Measurements from ENCODE around the gene CCSER1. TPM values are rescaled to one million over a fixed set of nuclear protein-coding genes. Genes with fewer than 3 reads are reported as not detected.
"Not testable (repeated sequence)": the region's sequence is repeated elsewhere in the genome, so short reads cannot be mapped to it uniquely, and the experiment has no call there.

The CCSER1 gene
- total RNA-seq, 1 donor from 2014 or later: 11.9 TPM

GRCh38 chr4:91147067-91147466, 1019.9 kb downstream of the CCSER1 start:
- H3K36me3 Mint-ChIP-seq (ENCODE audit: low read depth): peaks cover 10% of the 10 kb centered on the region
- H3K27me3 Mint-ChIP-seq (ENCODE audit: low read depth): no peaks in the 10 kb centered on the region
- no peak for DNase-seq (ENCODE audit: low read depth, low spot score)
- H3K9me3 Mint-ChIP-seq: peaks cover 22% of the 10 kb centered on the region
- peak overlapping the region; percentile 58 for H3K27ac Mint-ChIP-seq (ENCODE audit: unreplicated experiment)
- no peak overlapping the region for H3K4me3 Mint-ChIP-seq
- TF ChIP-seq, protein P1, sequence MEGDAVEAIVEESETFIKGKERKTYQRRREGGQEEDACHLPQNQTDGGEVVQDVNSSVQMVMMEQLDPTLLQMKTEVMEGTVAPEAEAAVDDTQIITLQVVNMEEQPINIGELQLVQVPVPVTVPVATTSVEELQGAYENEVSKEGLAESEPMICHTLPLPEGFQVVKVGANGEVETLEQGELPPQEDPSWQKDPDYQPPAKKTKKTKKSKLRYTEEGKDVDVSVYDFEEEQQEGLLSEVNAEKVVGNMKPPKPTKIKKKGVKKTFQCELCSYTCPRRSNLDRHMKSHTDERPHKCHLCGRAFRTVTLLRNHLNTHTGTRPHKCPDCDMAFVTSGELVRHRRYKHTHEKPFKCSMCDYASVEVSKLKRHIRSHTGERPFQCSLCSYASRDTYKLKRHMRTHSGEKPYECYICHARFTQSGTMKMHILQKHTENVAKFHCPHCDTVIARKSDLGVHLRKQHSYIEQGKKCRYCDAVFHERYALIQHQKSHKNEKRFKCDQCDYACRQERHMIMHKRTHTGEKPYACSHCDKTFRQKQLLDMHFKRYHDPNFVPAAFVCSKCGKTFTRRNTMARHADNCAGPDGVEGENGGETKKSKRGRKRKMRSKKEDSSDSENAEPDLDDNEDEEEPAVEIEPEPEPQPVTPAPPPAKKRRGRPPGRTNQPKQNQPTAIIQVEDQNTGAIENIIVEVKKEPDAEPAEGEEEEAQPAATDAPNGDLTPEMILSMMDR (conservative IDR thresholded peaks at IDR 0.05): no peak
- H3K4me1 Mint-ChIP-seq: no peaks in the 10 kb centered on the region

DNA sequence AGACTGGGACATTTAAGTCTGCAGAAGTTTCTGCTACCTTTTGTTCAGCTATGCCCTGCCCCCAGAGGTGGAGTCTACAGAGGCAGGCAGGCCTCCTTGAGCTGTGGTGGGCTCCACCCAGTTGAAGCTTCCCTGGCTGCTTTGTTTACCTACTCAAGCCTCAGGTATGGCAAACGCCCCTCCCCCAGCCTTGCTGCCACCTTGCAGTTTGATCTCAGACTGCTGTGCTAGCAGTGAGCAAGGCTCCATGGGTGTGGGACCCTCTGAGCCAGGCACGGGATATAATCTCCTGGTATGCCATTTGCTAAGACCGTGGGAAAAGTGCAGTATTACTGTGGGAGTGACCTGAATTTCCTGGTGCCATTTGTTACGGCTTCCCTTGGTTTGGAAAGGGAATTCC, 1026.8 kb downstream of the CCSER1 start:
- H3K4me3 Mint-ChIP-seq; H3K27me3 Mint-ChIP-seq (ENCODE audit: low read depth); H3K4me1 Mint-ChIP-seq; H3K36me3 Mint-ChIP-seq (ENCODE audit: low read depth); H3K27ac Mint-ChIP-seq (ENCODE audit: unreplicated experiment); DNase-seq (ENCODE audit: low read depth, low spot score): not testable (repeated sequence)
- H3K9me3 Mint-ChIP-seq: peaks cover 12% of the 10 kb centered on the region

- not testable (repeated sequence) for H3K27ac Mint-ChIP-seq (ENCODE audit: unreplicated experiment); H3K4me3 Mint-ChIP-seq; H3K4me1 Mint-ChIP-seq; H3K36me3 Mint-ChIP-seq (ENCODE audit: low read depth); DNase-seq (ENCODE audit: low read depth, low spot score); H3K9me3 Mint-ChIP-seq; H3K27me3 Mint-ChIP-seq (ENCODE audit: low read depth)
Measured at GRCh38 chr4:91167864-91168653, 1040.9 kb downstream of the CCSER1 start.

- Mint-ChIP-seq H3K4me3 (no peak overlapping the region), H3K27ac (ENCODE audit: unreplicated experiment) (no peak overlapping the region), H3K27me3 (ENCODE audit: low read depth) (no peaks in the 10 kb centered on the region), H3K9me3 (no peaks in the 10 kb centered on the region), H3K36me3 (ENCODE audit: low read depth) (peaks cover 3% of the 10 kb centered on the region), H3K4me1 (no peaks in the 10 kb centered on the region)
- DNase-seq (ENCODE audit: low read depth, low spot score): no peak
- TF ChIP-seq, protein P1 (conservative IDR thresholded peaks at IDR 0.05): no peak
Measured at GRCh38 chr4:91170768-91171167, 1043.6 kb downstream of the CCSER1 start.

GRCh38 chr4:91171217-91171616, 1044.0 kb downstream of the CCSER1 start:
- H3K36me3 Mint-ChIP-seq (ENCODE audit: low read depth): peaks cover 3% of the 10 kb centered on the region
- H3K27ac Mint-ChIP-seq (ENCODE audit: unreplicated experiment): no peak overlapping the region
- no peaks in the 10 kb centered on the region for H3K27me3 Mint-ChIP-seq (ENCODE audit: low read depth)
- no peaks in the 10 kb centered on the region for H3K9me3 Mint-ChIP-seq
- H3K4me1 Mint-ChIP-seq: no peaks in the 10 kb centered on the region
- DNase-seq (ENCODE audit: low read depth, low spot score): no peak
- TF ChIP-seq, protein P1 (conservative IDR thresholded peaks at IDR 0.05): no peak
- H3K4me3 Mint-ChIP-seq: no peak overlapping the region

GRCh38 chr4:91185061-91185460, 1057.9 kb downstream of the CCSER1 start:
- not testable (repeated sequence) for H3K9me3 Mint-ChIP-seq; DNase-seq (ENCODE audit: low read depth, low spot score); H3K36me3 Mint-ChIP-seq (ENCODE audit: low read depth); H3K27ac Mint-ChIP-seq (ENCODE audit: unreplicated experiment); H3K4me3 Mint-ChIP-seq; H3K27me3 Mint-ChIP-seq (ENCODE audit: low read depth); H3K4me1 Mint-ChIP-seq

- DNase-seq (ENCODE audit: low read depth, low spot score): no peak
- Mint-ChIP-seq H3K4me1 (peaks cover 6% of the 10 kb centered on the region), H3K36me3 (ENCODE audit: low read depth) (no peaks in the 10 kb centered on the region), H3K27me3 (ENCODE audit: low read depth) (no peaks in the 10 kb centered on the region), H3K9me3 (no peaks in the 10 kb centered on the region), H3K4me3 (no peak overlapping the region), H3K27ac (ENCODE audit: unreplicated experiment) (no peak overlapping the region)
- TF ChIP-seq, protein P1 (conservative IDR thresholded peaks at IDR 0.05): no peak
Measured at GRCh38 chr4:91198951-91199350, 1071.8 kb downstream of the CCSER1 start.
